ENCODE data around the gene APCDD1.

Gene APCDD1

DNA sequence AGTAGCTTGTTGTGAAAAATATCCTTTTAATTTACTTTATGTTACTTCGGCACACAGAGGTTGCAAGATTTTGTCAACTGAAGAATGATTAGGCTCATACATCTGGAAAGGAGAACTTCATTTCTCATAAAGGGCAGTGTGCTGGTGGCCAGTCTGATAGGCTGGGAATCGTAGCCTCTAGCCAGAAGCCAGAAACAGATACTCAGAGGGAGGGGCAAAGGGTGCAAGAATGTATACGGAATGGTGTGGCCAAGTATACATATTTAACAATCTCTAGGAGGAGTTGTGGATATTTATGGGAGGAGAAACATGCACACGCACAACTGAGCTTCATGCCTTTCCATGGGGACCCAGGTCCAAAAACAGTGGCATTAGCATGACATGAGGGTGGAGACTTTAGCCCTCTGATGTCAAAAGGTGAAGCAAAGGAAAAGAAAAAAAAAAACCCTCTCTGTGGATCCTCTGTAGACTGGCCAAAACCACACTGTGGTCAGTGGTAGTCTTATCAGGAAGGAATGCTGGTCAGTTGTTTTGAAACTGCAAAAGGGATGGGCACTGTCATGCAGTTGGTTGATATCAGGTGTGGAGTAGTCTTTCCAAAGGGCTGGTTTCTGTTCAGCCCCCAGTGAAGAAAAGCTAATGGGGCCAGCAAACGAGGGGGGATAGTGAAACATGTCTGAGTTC, 34.9 kb upstream of the APCDD1 start:
- TF ChIP-seq, protein P1, sequence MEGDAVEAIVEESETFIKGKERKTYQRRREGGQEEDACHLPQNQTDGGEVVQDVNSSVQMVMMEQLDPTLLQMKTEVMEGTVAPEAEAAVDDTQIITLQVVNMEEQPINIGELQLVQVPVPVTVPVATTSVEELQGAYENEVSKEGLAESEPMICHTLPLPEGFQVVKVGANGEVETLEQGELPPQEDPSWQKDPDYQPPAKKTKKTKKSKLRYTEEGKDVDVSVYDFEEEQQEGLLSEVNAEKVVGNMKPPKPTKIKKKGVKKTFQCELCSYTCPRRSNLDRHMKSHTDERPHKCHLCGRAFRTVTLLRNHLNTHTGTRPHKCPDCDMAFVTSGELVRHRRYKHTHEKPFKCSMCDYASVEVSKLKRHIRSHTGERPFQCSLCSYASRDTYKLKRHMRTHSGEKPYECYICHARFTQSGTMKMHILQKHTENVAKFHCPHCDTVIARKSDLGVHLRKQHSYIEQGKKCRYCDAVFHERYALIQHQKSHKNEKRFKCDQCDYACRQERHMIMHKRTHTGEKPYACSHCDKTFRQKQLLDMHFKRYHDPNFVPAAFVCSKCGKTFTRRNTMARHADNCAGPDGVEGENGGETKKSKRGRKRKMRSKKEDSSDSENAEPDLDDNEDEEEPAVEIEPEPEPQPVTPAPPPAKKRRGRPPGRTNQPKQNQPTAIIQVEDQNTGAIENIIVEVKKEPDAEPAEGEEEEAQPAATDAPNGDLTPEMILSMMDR (IDR thresholded peaks at IDR 0.05), result no peak

GRCh38 chr18:10420561-10421352, 33.7 kb upstream of the APCDD1 start:
- Histone ChIP-seq H3K27me3 (ENCODE audit: control insufficient read depth, insufficient read depth, low read length) (no peaks in the 10 kb centered on the region), H3K36me3 (ENCODE audit: control insufficient read depth, insufficient read depth, low read length) (no peaks in the 10 kb centered on the region), H3K79me2 (no peaks in the 10 kb centered on the region), H3K4me2 (ENCODE audit: low read length) (no peak overlapping the region), H3K9me3 (ENCODE audit: control insufficient read depth, low read length) (no peaks in the 10 kb centered on the region), H2AFZ (no peak overlapping the region), H3K4me3 (ENCODE audit: low read depth, low read length) (no peak overlapping the region), H3K9ac (no peak overlapping the region), H3K27ac (no peak overlapping the region), H3K4me1 (no peaks in the 10 kb centered on the region)
- TF ChIP-seq, protein P1 (IDR thresholded peaks at IDR 0.05), result no peak

More for the DNA sequence above, 34.9 kb upstream of the APCDD1 start:
- Histone ChIP-seq H3K27me3 (ENCODE audit: control insufficient read depth, insufficient read depth, low read length) (no peaks in the 10 kb centered on the region), H3K79me2 (no peaks in the 10 kb centered on the region), H3K9me3 (ENCODE audit: control insufficient read depth, low read length) (no peaks in the 10 kb centered on the region), H3K4me2 (ENCODE audit: low read length) (no peak overlapping the region), H3K9ac (no peak overlapping the region), H3K36me3 (ENCODE audit: control insufficient read depth, insufficient read depth, low read length) (no peaks in the 10 kb centered on the region), H3K4me3 (ENCODE audit: low read depth, low read length) (no peak overlapping the region), H3K4me1 (no peaks in the 10 kb centered on the region), H3K27ac (no peak overlapping the region), H2AFZ (no peak overlapping the region)

DNA sequence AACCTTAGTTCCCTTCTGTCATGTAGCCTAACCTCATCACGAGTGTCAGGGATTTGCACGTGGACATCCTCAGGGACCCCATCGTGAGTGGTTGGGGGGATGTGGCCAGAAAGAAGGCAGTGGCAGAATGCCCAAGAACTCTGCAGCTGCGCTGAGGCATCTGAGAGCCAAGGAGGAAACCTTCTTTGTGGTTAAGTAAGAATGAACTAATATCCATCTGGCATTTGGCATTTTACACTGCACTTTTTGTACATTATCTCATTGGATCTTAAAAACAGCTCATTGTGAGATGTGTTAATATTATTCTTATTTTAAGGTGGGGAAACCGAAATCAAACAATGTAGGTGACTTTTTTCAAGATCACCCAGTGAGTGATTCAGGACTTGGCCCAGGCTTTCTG, 32.6 kb upstream of the APCDD1 start:
- Histone ChIP-seq H3K9ac (no peak overlapping the region), H2AFZ (no peak overlapping the region), H3K4me3 (ENCODE audit: low read depth, low read length) (no peak overlapping the region), H3K36me3 (ENCODE audit: control insufficient read depth, insufficient read depth, low read length) (no peaks in the 10 kb centered on the region), H3K9me3 (ENCODE audit: control insufficient read depth, low read length) (no peaks in the 10 kb centered on the region), H3K27me3 (ENCODE audit: control insufficient read depth, insufficient read depth, low read length) (no peaks in the 10 kb centered on the region), H3K4me1 (no peaks in the 10 kb centered on the region), H3K27ac (no peak overlapping the region), H3K79me2 (no peaks in the 10 kb centered on the region), H3K4me2 (ENCODE audit: low read length) (no peak overlapping the region)
- TF ChIP-seq, protein P1 (IDR thresholded peaks at IDR 0.05), result no peak

- no peaks in the 10 kb centered on the region for H3K9me3 ChIP-seq (ENCODE audit: control insufficient read depth, low read length)
- no peak overlapping the region for H2AFZ ChIP-seq
- H3K79me2 ChIP-seq, result no peaks in the 10 kb centered on the region
- H3K27ac ChIP-seq, result no peak overlapping the region
- TF ChIP-seq, protein P1 (IDR thresholded peaks at IDR 0.05), result no peak
- H3K4me2 ChIP-seq (ENCODE audit: low read length), result no peak overlapping the region
- H3K9ac ChIP-seq, result no peak overlapping the region
- H3K27me3 ChIP-seq (ENCODE audit: control insufficient read depth, insufficient read depth, low read length), result no peaks in the 10 kb centered on the region
- no peak overlapping the region for H3K4me3 ChIP-seq (ENCODE audit: low read depth, low read length)
- no peaks in the 10 kb centered on the region for H3K4me1 ChIP-seq
- H3K36me3 ChIP-seq (ENCODE audit: control insufficient read depth, insufficient read depth, low read length), result no peaks in the 10 kb centered on the region
Observed at GRCh38 chr18:10422731-10423130, 31.7 kb upstream of the APCDD1 start.
